GM21423 (cell line): ENCODE data around the gene CASP7.

Experiments used
- ATAC-seq: cut with Tn5 transposase; IDR thresholded peaks from one replicate; pipeline ENCODE4 v1.9.1; 2021; ENCODE audit warnings: mild to moderate bottlenecking, moderate library complexity; ENCODE audit not compliant: unreplicated experiment

Gene CASP7

DNA sequence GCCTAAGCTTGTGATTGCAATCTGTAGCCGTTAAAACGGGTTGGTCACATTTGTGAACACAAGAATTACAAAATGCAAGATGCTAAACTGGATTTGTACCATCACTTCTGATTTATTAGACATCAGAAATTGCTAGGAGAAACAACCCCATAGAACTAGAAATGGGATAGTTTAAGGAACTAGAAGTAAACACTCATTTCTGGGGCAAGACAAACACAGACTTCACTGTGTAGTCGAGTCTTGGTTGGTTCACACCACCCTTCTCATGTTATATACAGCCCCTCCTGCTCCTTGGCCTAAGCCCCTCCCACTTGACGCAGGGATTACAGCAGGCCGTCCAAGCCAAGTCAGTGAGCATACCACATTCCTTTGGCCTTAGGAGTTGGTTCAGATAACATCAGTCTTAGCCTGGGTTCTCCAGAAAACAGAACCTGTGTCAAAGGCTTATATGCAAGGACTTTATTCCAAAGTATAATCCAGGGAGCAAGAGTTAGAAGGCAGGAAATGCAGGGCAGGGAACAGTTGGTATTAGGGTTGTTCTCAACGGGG lies 13.8 kb upstream of the CASP7 start:
- no peak for ATAC-seq

DNA sequence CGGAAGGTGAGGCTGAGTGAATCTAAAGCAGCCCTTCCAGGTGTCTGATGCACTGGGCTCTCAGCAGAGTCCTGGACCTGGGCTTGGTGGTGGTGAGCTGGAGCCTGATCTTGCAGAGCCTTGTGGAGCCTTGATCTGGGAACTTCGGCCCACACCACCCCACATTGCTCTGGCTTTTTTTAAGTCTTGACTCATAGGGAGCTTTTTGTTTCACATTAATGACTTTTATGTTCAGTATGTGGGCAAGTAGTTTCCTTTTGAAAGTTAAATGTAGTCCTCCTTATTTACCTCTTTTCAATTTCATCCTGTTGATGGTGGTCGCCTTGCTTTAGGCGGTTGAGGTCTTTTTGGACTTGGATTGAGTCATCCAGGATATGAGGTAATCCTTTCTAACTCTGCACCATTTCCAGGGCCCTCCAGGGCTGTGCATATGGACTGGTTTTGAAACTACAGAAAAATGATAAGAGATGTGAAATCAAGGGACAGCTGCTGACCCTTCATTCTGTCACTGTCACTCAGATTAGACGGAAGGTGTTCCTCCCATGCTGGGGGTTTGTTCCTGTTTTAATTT lies 12.9 kb upstream of the CASP7 start:
- ATAC-seq = no peak

DNA sequence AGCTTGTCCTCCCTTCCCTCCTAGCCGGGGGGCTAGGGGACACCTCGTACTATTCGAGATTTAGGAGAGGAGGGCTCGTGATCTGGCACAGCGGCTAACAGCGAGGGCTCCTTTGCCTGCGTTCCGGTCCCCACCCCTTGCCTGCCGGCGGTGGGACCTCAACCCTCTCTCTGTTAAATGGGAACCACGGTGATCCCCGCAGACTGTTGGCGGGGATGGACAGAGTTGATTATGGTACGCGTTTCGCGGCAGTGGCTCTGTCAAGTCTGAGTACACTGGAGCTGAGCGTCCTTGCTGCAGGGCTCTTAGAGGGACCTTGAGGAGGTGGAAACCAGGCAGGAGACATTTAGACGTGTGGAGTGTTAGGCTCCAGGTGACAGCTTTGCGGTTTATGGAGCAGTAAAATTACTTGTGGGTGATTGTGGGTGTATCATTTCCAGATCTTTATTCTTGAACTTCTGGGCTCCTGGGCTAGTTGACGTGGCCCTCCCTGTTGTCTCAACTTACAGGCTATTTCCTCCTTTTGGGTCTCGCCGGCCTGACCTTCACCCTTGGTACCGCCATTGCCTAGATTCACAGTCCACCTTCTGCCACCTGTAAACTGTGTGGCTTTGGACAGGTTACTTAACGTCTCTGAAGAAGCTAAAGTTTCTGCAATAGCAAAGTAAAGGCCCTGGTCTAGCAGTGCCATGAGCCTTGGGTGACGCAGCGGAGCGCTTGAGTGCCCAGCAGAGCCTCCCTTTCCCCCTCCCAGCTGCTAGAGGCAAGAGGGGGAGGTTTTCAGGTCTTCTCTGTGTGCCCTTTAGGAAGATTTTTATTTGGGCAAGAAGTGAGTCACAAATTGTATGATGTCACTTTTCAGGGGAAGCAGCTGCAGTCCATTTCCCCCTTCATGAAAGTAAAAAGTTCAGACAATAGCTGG lies 739 bp downstream of the CASP7 start:
- peak; percentile 29 for ATAC-seq

DNA sequence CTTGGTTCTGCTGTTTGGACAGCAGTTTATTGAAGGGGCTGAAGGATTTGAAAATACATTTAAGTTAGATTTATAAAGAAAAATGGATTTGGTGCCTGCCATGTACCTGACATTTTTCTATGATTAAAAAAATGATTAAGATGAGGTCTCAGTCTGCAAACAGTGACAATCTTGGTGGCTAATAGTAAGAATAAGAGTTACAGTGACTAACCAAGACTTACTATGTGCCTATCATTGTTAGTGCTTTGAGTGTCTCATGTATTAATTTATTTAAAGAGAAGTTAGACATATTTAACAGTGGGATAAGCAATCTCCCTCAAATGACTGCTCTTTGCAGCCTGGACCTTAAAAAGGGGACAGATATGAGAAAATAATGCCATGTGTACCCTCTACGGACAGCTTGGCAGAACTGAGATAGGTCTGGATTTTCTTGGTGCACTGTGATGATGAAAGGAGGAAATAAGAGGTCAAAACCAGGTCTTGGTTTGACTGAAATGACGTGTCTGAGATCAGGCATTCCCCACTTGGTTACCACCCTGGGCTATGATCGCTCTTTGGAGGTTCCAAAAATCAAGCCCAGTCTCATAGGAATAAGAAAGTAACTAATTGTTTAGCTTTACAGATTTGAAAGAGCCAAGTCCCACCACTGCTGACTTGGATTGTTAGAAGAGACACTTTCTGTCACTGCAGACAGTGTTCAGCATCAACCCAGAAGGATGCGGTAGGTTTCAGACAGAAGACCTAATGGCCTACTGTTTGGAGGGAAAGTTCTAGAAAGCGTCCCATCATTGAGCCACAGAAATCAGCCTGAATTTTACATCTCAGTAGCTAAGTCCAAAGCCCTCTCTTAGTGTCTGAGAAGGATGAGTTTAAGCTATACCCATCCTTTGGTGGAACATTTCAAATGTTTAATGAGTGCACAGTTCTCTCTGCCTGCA lies 2.1 kb downstream of the CASP7 start:
- ATAC-seq = peak; percentile 61

DNA sequence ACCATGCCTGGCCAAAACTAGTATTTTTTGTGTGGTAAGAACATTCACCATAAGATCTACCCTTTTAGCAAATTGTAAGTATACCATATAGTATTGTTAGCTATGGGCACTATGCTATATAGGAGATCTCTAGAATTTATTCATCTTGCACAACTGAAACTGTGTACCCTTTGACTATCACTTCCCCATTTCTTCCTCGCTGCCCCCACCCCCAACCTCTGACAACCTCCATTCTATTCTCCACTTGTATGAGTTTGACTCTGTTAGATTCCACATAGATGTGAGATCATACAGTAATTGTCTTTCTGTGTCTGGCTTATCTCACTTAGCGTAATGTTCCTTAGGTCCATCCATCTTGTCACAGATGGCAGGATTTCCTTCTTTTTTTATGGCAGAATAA lies 3.6 kb downstream of the CASP7 start:
- ATAC-seq = no peak

DNA sequence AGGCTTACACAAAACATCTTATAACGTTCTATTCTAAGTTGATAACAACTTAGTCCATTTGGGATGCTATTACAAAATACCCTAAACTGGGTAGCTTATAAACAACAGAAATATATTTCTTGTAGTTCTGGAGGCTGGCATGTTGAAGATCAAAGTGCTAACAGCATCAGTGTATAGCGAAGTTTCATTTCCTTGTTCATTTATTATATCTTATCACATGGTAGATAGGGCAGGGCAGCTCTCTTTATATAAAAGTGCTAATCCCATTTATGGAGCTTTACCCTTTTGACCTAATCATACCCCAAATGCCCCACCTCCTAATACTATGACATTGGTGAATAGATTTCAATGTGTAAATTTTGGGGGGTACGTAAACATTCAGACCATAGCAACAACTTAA lies 6.3 kb downstream of the CASP7 start:
- no peak for ATAC-seq

DNA sequence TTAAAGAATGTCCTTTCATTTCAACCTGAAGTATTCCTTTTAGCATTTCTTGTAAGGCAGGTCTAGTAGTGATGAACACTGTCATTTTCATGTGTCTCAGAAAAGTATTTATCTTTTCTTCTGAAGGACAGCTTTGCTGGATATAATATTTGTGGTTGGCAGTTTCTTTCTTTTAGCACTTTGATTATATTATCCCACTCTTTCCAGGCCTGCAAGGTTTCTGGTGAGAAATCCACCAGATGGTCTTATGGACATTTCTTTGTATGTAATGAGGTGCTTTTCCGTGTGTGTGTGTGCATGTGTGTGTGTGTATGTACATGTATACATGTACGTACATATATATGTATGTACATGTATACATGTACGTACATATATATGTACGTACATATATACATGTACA lies 7.3 kb downstream of the CASP7 start:
- no peak for ATAC-seq

DNA sequence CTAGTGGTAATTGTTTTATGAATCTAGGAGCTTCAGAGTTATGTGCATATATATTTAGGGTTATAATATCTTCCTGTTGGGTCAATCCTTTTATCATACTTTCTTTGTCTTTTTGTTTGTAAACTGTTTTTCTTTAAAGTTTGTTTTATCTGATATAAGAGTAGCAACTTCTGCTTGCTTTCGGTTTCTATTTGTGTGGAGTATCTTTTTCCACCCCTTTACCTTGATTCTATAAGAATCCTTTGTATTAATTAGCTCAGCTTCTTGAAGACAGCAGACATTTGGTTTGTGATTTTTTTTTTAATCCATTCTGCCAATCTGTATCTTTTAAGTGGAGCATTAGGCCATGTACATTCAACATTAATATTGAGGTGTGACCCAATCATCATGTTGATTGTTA lies 9.3 kb downstream of the CASP7 start:
- ATAC-seq = no peak

DNA sequence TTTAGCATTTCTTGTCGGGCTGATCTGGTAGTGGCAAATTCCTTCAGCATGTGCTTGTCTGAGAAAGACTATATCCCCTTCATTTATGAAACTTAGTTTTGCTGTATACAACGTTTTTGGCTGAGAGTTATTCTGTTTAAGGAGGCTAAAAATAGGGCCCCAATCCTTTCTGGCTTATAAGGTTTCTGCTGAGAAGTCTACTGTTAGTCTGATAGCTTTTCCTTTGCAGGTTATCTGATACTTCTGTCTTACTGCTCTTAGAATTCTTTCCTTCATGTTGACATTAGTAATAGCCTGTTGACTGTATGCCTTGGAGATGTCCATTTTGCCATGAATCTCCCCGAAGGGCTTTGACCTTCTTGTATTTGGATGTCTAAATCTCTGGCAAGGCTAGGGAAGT lies 9.9 kb downstream of the CASP7 start:
- ATAC-seq = no peak

DNA sequence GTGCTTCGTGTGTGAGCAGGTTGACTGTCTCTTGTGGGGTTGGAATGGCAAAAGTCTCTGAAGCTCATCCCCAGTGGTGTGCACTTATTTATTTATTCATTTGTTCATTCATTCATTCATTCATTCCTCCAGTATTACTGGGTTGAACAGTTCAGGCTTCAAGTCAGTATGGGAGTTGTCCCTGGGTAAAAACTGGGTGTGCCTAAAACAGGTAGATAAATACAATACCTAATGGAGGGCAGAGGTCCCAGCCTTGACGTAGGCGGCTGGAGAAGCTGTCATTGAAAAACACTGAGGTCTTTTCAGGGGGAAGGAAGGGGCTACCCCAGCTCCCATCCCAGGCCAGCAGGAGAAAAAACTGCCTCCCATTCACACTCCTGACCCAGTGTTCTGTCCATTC lies 11.0 kb downstream of the CASP7 start:
- no peak for ATAC-seq

DNA sequence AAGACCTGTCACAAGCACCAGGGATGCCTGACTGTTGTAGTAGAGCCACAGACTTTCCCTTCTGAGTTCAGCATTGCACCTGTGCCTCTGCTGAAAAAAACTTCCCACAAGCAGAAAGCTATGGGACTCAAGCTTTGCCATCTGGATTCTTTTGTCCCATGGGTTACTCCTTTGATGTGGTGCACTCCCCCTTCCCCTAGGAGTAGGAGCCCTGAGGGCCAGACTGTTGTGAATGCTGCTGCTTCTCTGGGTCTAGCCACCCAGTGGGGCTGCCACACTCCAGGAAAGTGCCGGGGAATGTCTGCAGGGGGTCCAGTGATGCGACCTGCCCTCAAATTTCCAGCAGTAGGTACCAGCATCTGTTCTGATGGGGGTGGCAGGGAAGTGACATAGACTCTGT lies 11.7 kb downstream of the CASP7 start:
- no peak for ATAC-seq

DNA sequence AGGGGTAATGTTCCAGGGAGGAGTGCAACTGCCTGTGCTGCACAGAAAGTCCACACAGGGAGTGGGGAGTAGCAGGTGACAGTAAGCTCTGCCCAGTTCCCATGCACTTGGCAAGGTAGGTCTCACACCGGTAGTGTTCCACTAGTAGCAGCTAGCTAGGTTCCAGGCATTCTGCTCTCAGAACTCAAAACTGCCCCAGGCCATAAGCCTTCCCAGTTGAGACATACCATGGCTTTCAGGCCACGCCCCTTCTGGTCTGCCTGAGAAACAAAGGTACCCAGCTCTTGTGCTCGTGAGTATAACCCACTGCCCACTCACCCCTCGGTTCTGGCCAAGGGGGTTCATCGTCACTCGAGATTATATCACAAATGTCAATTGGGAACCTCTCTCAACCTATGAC lies 12.6 kb downstream of the CASP7 start:
- no peak for ATAC-seq

DNA sequence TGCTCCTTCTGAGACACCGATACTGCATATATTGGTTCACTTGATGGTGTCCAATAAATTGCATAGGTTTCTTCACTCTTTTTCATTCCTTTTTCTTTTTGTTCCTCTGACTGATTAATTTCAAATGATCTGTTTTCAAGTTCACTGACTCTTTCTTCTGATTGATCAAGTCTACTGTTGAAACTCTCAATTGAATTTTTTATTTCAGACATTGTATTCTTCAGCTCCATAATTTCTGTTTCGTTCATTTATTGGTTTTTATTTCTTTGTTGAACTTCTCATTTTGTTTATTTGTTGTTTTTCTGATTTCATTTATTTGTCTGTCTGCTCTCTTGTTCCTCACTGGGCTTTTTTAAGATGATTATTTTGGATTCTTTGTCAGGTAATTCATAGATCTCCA lies 13.6 kb downstream of the CASP7 start:
- no peak for ATAC-seq

DNA sequence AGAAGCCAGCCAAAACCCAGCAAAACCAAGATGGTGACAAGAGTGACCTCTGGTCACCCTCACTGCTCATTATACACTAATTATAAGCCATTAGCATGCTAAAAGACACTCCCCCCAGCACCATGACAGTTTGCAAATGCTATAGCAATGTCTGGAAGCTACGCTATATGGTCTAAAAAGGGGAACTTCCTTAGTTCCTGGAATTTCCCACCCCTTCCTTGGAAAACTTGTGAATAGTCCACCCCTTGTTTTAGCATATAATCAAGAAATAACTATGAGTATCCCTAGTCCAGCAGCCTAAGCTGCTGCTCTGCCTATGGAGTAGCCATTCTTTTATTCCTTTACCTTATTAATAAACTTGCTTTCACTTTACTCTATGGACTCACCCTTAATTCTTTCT lies 16.0 kb downstream of the CASP7 start:
- ATAC-seq = no peak

DNA sequence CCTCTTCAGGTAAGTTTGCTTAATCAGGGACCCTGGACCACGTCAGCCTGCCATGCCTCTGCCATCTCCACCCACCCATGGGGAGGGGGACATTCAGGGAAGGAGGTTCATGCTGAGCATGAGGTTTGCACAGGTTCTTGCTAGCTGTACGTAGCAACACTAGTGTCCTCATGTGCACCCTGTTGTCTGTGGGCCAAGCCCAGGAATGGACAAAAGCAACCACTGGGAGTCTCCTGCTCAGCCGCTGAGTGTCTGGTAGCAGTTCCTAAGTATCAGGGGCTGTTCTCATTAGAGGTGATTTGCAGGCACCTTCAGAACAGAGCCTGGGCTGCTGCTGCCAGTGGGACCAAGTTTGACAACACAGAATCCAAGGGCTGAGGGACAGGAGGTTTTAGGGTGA lies 17.9 kb downstream of the CASP7 start:
- no peak for ATAC-seq

DNA sequence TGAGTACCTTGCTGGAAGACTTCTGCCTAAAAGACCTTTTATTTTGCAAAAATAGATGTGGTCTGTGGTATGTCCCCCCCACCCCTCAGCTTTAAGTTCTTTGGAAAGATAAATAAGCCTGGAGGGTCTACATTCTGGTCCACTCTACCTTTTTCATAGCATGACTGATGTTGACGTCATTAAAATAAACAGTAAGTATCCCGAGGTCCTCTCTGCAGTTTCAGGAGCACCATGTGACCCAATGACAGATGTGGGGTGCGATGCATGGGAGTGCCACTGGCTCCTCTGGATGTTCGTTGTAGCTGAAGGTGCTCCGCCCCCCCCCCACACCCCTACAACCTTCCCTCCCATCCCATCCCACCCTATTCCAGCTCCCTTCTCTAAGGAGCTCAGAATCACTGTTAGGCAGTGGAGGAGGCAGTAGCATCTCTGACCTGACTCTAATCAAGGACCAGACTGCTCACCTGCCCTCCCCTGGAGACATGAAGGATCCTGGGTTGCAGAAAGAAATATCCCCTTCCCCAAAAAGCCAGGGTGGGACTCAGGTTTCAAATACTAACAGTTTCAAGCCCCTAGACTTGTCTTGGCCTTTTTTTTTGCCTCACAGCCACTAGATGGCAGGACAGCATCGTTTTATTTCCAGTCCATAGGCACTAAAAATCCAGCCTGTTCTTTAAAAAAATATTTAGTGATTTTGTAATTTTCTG lies 25.1 kb downstream of the CASP7 start:
- ATAC-seq = no peak

DNA sequence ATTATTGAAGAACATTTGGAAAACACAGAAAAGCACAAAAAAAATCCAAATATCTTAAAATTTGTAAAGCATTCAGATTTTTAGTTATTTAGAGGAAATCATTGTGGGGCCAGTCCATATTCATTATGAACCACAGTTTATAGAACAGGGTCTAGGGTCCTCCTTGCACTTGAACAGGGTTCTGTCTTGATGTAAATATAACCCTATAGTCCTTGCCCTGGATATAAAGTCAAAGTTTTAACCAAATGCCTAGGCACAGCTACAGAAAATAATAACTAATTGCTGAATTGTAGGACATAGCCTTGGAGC lies 25.6 kb downstream of the CASP7 start:
- ATAC-seq = no peak

DNA sequence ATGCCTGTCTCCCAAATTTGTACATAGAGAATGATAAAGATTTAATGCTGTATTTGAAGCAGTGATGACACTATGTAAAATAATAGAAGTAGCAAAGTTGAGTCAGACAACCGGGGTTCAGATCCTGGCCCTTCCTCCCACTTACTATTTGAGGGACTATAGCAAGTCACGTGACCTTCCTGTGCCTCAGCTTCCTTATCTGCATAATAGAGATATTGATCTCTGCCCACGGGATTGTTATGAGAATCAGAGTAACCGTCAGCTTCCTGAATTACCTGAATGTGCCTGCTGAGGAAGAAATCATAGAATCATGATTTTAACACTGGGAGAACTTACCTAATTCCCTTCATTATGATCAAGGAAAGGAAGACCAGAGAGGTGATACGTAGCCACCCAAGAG lies 26.9 kb downstream of the CASP7 start:
- ATAC-seq = no peak

DNA sequence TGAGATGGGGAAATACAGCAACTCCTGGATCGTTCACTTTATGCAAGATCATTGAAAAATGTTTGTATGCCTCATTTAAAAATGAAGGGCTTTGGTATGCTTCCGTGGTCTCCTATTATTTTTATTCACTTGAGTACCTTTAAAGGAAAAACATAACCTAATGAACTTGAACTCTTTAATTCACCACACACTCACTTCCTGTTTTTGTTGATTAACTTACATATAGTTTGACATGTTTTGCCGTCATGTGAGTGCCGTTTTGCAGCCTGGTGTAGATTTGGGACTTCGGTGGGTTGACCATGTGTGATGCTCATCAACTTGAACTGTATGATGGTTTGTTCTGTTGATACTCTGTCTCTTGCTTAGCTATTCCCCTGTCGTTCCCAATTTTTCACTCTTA lies 28.9 kb downstream of the CASP7 start:
- ATAC-seq = no peak

DNA sequence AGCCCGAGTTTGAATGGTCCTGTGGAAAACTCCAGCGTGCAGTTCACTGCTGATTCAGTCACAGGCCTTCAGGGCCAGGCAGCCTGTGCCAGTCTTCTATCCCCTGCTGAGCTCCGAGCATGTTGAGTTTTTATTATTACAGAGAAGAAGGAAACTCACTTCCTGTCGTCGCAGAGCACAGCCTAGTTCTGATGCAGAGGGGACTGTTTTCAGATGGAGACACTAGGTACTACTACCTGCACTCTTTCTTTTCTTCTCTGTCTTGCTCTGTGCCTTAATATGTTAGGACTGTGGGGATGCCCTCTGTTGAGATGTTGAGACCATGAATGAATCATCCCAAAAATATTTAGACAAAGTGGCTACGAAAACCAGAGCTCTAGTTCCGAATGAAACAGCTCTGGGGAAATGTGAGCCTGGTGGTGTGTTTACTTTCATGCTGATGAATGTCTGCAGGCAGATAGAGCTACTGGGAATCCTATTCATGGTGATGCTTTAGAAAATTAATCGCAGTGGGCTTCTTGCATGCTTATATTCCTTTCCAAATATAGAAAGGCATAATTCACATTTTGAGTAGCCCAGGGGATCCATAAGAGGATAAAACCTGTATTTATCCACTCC lies 29.6 kb downstream of the CASP7 start:
- no peak for ATAC-seq
